Measurements from ENCODE around the gene ETHE1. TPM values are rescaled to one million over a fixed set of nuclear protein-coding genes. Genes with fewer than 3 reads are reported as not detected.

Gene ETHE1
- polyA plus RNA-seq, 3 donors, result 71.2 to 135 (median 111) TPM

- no peak for TF ChIP-seq CTCF (IDR thresholded peaks at IDR 0.05)
- Mint-ChIP-seq H3K9me3 (peaks cover 0 to under 1% (median 0%) of the 10 kb centered on the region in 7 donors), H3K27ac (no peak overlapping the region), H3K4me1 (peaks cover 42% of the 10 kb centered on the region), H3K27me3 (ENCODE audit: low read depth in 3 of 3) (peaks cover 0 to 14% (median 2%) of the 10 kb centered on the region in 3 donors), H3K4me3 (no peak overlapping the region), H3K36me3 (peaks cover 4 to 9% of the 10 kb centered on the region in 2 donors)
- Histone ChIP-seq H3K79me2 (ENCODE audit: insufficient read depth, low read length) (no peaks in the 10 kb centered on the region), H3K9ac (ENCODE audit: insufficient read depth, low read length, poor library complexity, severe bottlenecking) (no peak overlapping the region), H3K27ac (ENCODE audit: low read depth in 1 of 2, low read length in 2 of 2) (no peak overlapping the region), H3K4me2 (replicated peaks; ENCODE audit: extremely low read depth, low read length, poor library complexity, severe bottlenecking) (no peak overlapping the region), H3K4me3 (replicated peaks in 1 of 3; ENCODE audit: low read depth in 2 of 3, low read length in 3 of 3) (no peak overlapping the region), H3K9me3 (replicated peaks in 1 of 2; ENCODE audit: control insufficient read depth in 1 of 2, insufficient read depth in 1 of 2, low read length in 2 of 2) (no peaks in the 10 kb centered on the region), H4K20me1 (ENCODE audit: insufficient read depth, low read length) (no peaks in the 10 kb centered on the region), H2AFZ (ENCODE audit: insufficient read depth, low read depth, low read length, poor library complexity, severe bottlenecking) (no peak overlapping the region), H3K36me3 (replicated peaks in 1 of 2; ENCODE audit: control insufficient read depth in 1 of 2, insufficient read depth in 2 of 2, low read length in 2 of 2) (no peaks in the 10 kb centered on the region), H3K27me3 (ENCODE audit: control insufficient read depth in 2 of 2, insufficient read depth in 2 of 2, low read length in 2 of 2) (no peaks in the 10 kb centered on the region), H3K4me1 (ENCODE audit: control insufficient read depth in 1 of 2, insufficient read depth in 2 of 2, low read length in 2 of 2) (peaks cover 40 to 44% of the 10 kb centered on the region in 2 donors)
- 74% methylated on average over 4 of the region's 5 CpGs for WGBS (ENCODE audit: insufficient coverage)
- DNase-seq, result no peak
- intact Hi-C loops (cut with micrococcal nuclease), result no loop called here
Measured at GRCh38 chr19:43471091-43471490, 55.9 kb downstream of the ETHE1 start.

- Histone ChIP-seq H3K4me2 (replicated peaks; ENCODE audit: extremely low read depth, low read length, poor library complexity, severe bottlenecking) (no peak overlapping the region), H3K4me1 (ENCODE audit: control insufficient read depth in 1 of 2, insufficient read depth in 2 of 2, low read length in 2 of 2) (peaks cover 41 to 45% of the 10 kb centered on the region in 2 donors), H2AFZ (ENCODE audit: insufficient read depth, low read depth, low read length, poor library complexity, severe bottlenecking) (no peak overlapping the region), H3K4me3 (replicated peaks in 1 of 3; ENCODE audit: low read depth in 2 of 3, low read length in 3 of 3) (no peak overlapping the region), H3K9ac (ENCODE audit: insufficient read depth, low read length, poor library complexity, severe bottlenecking) (no peak overlapping the region), H3K79me2 (ENCODE audit: insufficient read depth, low read length) (no peaks in the 10 kb centered on the region), H3K36me3 (replicated peaks in 1 of 2; ENCODE audit: control insufficient read depth in 1 of 2, insufficient read depth in 2 of 2, low read length in 2 of 2) (no peaks in the 10 kb centered on the region), H4K20me1 (ENCODE audit: insufficient read depth, low read length) (no peaks in the 10 kb centered on the region), H3K9me3 (replicated peaks in 1 of 2; ENCODE audit: control insufficient read depth in 1 of 2, insufficient read depth in 1 of 2, low read length in 2 of 2) (no peaks in the 10 kb centered on the region), H3K27me3 (ENCODE audit: control insufficient read depth in 2 of 2, insufficient read depth in 2 of 2, low read length in 2 of 2) (no peaks in the 10 kb centered on the region), H3K27ac (ENCODE audit: low read depth in 1 of 2, low read length in 2 of 2) (no peak overlapping the region)
- peaks cover 42% of the 10 kb centered on the region for H3K4me1 Mint-ChIP-seq
- H3K27ac Mint-ChIP-seq, result peak overlapping the region in 2 of 7 donors; percentile 20 to 27
- H3K36me3 Mint-ChIP-seq, result peaks cover 4 to 9% of the 10 kb centered on the region in 2 donors
- no peak overlapping the region for H3K4me3 Mint-ChIP-seq
- peaks cover 0 to 3% (median 0%) of the 10 kb centered on the region in 7 donors for H3K9me3 Mint-ChIP-seq
- H3K27me3 Mint-ChIP-seq (ENCODE audit: low read depth in 3 of 3), result peaks cover 7 to 16% (median 8%) of the 10 kb centered on the region in 3 donors
- no peak for TF ChIP-seq CTCF (IDR thresholded peaks at IDR 0.05)
- 91% methylated on average over 5 of the region's 10 CpGs for WGBS (ENCODE audit: insufficient coverage)
- DNase-seq, result no peak
- intact Hi-C loops (cut with micrococcal nuclease), result no loop called here
Measured at GRCh38 chr19:43470288-43470687, 56.7 kb downstream of the ETHE1 start.

Data from CD14-positive monocyte (primary cell).